Liver (tissue), 9 donors: ENCODE data around the gene SLC34A3. TPM values are rescaled to one million over a fixed set of nuclear protein-coding genes. Genes with fewer than 3 reads are reported as not detected.

Source experiments
- DNase-seq: peaks from one replicate; pipeline ENCODE4 v3.0.0-alpha.2; 2017; ENCODE audit warnings: low spot score
- H3K27ac ChIP-seq, 2 donors: one replicate each; pipeline ENCODE4 v1.7.0; 2013; ENCODE audit warnings: inconsistent platforms in 2 of 2, low read length in 2 of 2, control low read depth in 1 of 2, low read depth in 1 of 2, mild to moderate bottlenecking in 1 of 2
- H3K27me3 ChIP-seq, 4 donors: one replicate each; pipeline versions ENCODE4 v1.6.1 to v1.7.0; 2013; ENCODE audit warnings: low read length in 3 of 4, inconsistent platforms in 1 of 4, mild to moderate bottlenecking in 1 of 4, moderate library complexity in 1 of 4; ENCODE audit not compliant: control insufficient read depth in 4 of 4, insufficient read depth in 4 of 4
- H3K36me3 ChIP-seq, 4 donors: one replicate each; pipeline versions ENCODE4 v1.6.1 to v1.7.0; 2013; ENCODE audit warnings: low read length in 3 of 4, mild to moderate bottlenecking in 3 of 4, low read depth in 1 of 4, moderate library complexity in 1 of 4; ENCODE audit not compliant: control insufficient read depth in 4 of 4, insufficient read depth in 3 of 4
- H3K4me1 ChIP-seq, 4 donors: one replicate each; pipeline versions ENCODE4 v1.6.1 to v1.7.0; 2013; ENCODE audit warnings: low read length in 3 of 4, mild to moderate bottlenecking in 3 of 4, moderate library complexity in 1 of 4; ENCODE audit not compliant: control insufficient read depth in 4 of 4, insufficient read depth in 4 of 4
- H3K4me3 ChIP-seq, 3 donors: one replicate each; pipeline versions ENCODE4 v1.6.1 to v1.7.0; 2013; ENCODE audit warnings: low read length in 3 of 3, control low read depth in 1 of 3, low read depth in 1 of 3, mild to moderate bottlenecking in 1 of 3
- H3K9ac ChIP-seq, 2 donors: one replicate each; pipeline ENCODE4 v1.7.0; 2013; ENCODE audit warnings: low read length in 2 of 2, mild to moderate bottlenecking in 2 of 2, moderate library complexity in 2 of 2, control low read depth in 1 of 2, low read depth in 1 of 2
- H3K9me3 ChIP-seq, 4 donors: one replicate each; pipeline versions ENCODE4 v1.6.1 to v1.7.0; 2013; ENCODE audit warnings: low read length in 3 of 4; ENCODE audit not compliant: control insufficient read depth in 4 of 4
- EGR1 ChIP-seq, 2 donors: IDR thresholded peaks; 2 replicates each; pipeline ENCODE4 v1.6.1; 2016 to 2018; ENCODE audit warnings: antibody characterized with exemption in 2 of 2, low read depth in 2 of 2
- FOXA1 ChIP-seq: IDR thresholded peaks from 2 replicates; pipeline ENCODE4 v1.6.1; 2016; ENCODE audit warnings: antibody characterized with exemption
- FOXA2 ChIP-seq: IDR thresholded peaks from 2 replicates; pipeline ENCODE4 v1.6.1; 2016; ENCODE audit warnings: antibody characterized with exemption
- GABPA ChIP-seq, 2 donors: IDR thresholded peaks in 1 of 2; conservative IDR thresholded peaks in 1 of 2; 2 replicates each; pipeline ENCODE4 v1.6.1; 2016; ENCODE audit warnings: antibody characterized with exemption in 2 of 2, mild to moderate bottlenecking in 1 of 2, moderate library complexity in 1 of 2
- HNF4A ChIP-seq, 2 donors: conservative IDR thresholded peaks; 2 replicates each; pipeline ENCODE4 v1.6.1; 2016; ENCODE audit warnings: antibody characterized with exemption in 2 of 2, mild to moderate bottlenecking in 2 of 2
- HNF4G ChIP-seq: IDR thresholded peaks from 2 replicates; pipeline ENCODE4 v1.6.1; 2016; ENCODE audit warnings: antibody characterized with exemption
- JUND ChIP-seq, 2 donors: IDR thresholded peaks; 2 replicates each; pipeline ENCODE4 v1.6.1; 2016; ENCODE audit warnings: antibody characterized with exemption in 2 of 2
- NR2F2 ChIP-seq: IDR thresholded peaks from 2 replicates; pipeline ENCODE4 v1.6.1; 2016; ENCODE audit warnings: antibody characterized with exemption
- RAD21 ChIP-seq, 2 donors: IDR thresholded peaks; 2 replicates each; pipeline ENCODE4 v1.6.1; 2016; ENCODE audit warnings: antibody characterized with exemption in 2 of 2, mild to moderate bottlenecking in 2 of 2
- RXRA ChIP-seq, 2 donors: IDR thresholded peaks; 2 replicates each; pipeline ENCODE4 v1.6.1; 2017 to 2018; ENCODE audit warnings: antibody characterized with exemption in 2 of 2, mild to moderate bottlenecking in 1 of 2
- SP1 ChIP-seq: IDR thresholded peaks from 2 replicates; pipeline ENCODE4 v1.6.1; 2018; ENCODE audit warnings: antibody characterized with exemption, mild to moderate bottlenecking
- TAF1 ChIP-seq: conservative IDR thresholded peaks from 2 replicates; pipeline ENCODE4 v1.6.1; 2016; ENCODE audit warnings: antibody characterized with exemption, mild to moderate bottlenecking
- YY1 ChIP-seq: IDR thresholded peaks from 2 replicates; pipeline ENCODE4 v1.6.1; 2016; ENCODE audit warnings: antibody characterized with exemption, mild to moderate bottlenecking
- WGBS: extraction: QIAGEN DNeasy Blood & Tissue Kit; methylation state at CpG from one replicate; pipeline ENCODE4 v1.1.7; 2013; 5-methylcytosine and 5-hydroxymethylcytosine counted together
- polyA plus RNA-seq, 2 donors: library from polyadenylated mRNA; stranded (reverse) in 1 of 2; unstranded in 1 of 2; fragments of 200-250 nt in 1 of 2; fragments of >200 nt in 1 of 2; fragmentation: Nextera tagmentation in 1 of 2; extraction: Ambion mirVana in 1 of 2; gene quantifications; one replicate each; pipeline versions ENCODE4 v1.2.1 to v1.2.3, GENCODE V29; 2013 to 2015
- total RNA-seq, 2 donors: library from RNA; depleted of rRNA; stranded (reverse); fragments of >200 nt; gene quantifications; one replicate each; pipeline ENCODE4 v1.2.3, GENCODE V29; 2014
- TF ChIP-seq, protein P1 (sequence below): IDR thresholded peaks from 2 replicates; pipeline ENCODE4 v1.6.1; 2016; ENCODE audit warnings: antibody characterized with exemption
- TF ChIP-seq, protein P2 (sequence below): fragments of 150-350 bp; IDR thresholded peaks from 2 replicates; pipeline ENCODE4 v1.5.1; 2017; ENCODE audit warnings: improper control_type of control experiment, low read depth, low read length; ENCODE audit not compliant: missing input control
- TF ChIP-seq, protein P3 (sequence below): IDR thresholded peaks from 2 replicates; pipeline ENCODE4 v1.6.1; 2016; ENCODE audit warnings: antibody characterized with exemption
- TF ChIP-seq, protein P4 (sequence below): IDR thresholded peaks from 2 replicates; pipeline ENCODE4 v1.6.1; 2016; ENCODE audit warnings: antibody characterized with exemption
- TF ChIP-seq, protein P5 (sequence below): IDR thresholded peaks from 2 replicates; pipeline ENCODE4 v1.6.1; 2016; ENCODE audit warnings: antibody characterized with exemption, mild to moderate bottlenecking
- donor health status: healthy.
- donor health status: healthy.
- donor health status: healthy.
- donor health status: healthy.
- donor health status: healthy.

SLC34A3 gene
- total and polyA plus RNA-seq, 4 donors: not detected

DNA sequence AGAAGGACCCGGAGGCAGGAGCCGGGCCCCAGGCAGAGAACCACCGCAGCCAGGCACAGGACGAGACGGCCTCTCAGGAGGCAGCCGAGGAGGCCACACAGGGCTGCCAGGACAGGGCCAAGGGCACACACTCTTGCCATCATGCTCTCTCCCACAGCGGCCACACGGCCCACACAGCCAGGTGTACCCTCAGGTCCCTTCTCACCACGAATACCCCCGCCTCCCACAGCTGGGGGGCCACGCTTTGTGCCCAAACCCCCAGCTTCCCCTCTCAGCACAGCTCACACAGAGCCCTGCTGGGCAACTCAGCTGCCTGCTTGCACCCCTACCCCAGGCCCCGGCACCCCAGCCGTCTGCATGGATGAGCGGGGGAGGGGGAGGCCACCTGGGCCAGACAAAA lies 36.9 kb upstream of the SLC34A3 start:
- no peak for DNase-seq
- Histone ChIP-seq H3K27ac (no peak overlapping the region), H3K27me3 (no peaks in the 10 kb centered on the region), H3K4me3 (no peak overlapping the region), H3K9me3 (no peaks in the 10 kb centered on the region), H3K4me1 (peaks cover 26 to 76% (median 63%) of the 10 kb centered on the region in 4 donors), H3K36me3 (peaks cover 3 to 17% (median 5%) of the 10 kb centered on the region in 4 donors), H3K9ac (no peak overlapping the region)
- no peak for TF ChIP-seq EGR1 (IDR thresholded peaks at IDR 0.05; ENCODE audit: low read depth in 2 of 2)
- TF ChIP-seq, protein P1, sequence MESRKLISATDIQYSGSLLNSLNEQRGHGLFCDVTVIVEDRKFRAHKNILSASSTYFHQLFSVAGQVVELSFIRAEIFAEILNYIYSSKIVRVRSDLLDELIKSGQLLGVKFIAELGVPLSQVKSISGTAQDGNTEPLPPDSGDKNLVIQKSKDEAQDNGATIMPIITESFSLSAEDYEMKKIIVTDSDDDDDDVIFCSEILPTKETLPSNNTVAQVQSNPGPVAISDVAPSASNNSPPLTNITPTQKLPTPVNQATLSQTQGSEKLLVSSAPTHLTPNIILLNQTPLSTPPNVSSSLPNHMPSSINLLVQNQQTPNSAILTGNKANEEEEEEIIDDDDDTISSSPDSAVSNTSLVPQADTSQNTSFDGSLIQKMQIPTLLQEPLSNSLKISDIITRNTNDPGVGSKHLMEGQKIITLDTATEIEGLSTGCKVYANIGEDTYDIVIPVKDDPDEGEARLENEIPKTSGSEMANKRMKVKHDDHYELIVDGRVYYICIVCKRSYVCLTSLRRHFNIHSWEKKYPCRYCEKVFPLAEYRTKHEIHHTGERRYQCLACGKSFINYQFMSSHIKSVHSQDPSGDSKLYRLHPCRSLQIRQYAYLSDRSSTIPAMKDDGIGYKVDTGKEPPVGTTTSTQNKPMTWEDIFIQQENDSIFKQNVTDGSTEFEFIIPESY: no peak
- no peak for TF ChIP-seq HNF4G
- TF ChIP-seq RXRA (IDR thresholded peaks at IDR 0.05): no peak
- TF ChIP-seq, protein P2, sequence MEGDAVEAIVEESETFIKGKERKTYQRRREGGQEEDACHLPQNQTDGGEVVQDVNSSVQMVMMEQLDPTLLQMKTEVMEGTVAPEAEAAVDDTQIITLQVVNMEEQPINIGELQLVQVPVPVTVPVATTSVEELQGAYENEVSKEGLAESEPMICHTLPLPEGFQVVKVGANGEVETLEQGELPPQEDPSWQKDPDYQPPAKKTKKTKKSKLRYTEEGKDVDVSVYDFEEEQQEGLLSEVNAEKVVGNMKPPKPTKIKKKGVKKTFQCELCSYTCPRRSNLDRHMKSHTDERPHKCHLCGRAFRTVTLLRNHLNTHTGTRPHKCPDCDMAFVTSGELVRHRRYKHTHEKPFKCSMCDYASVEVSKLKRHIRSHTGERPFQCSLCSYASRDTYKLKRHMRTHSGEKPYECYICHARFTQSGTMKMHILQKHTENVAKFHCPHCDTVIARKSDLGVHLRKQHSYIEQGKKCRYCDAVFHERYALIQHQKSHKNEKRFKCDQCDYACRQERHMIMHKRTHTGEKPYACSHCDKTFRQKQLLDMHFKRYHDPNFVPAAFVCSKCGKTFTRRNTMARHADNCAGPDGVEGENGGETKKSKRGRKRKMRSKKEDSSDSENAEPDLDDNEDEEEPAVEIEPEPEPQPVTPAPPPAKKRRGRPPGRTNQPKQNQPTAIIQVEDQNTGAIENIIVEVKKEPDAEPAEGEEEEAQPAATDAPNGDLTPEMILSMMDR: no peak
- TF ChIP-seq SP1: no peak
- TF ChIP-seq FOXA1: no peak
- no peak for TF ChIP-seq RAD21 (IDR thresholded peaks at IDR 0.05)
- no peak for TF ChIP-seq YY1
- TF ChIP-seq, protein P3, sequence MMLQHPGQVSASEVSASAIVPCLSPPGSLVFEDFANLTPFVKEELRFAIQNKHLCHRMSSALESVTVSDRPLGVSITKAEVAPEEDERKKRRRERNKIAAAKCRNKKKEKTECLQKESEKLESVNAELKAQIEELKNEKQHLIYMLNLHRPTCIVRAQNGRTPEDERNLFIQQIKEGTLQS: no peak
- TF ChIP-seq, protein P4, sequence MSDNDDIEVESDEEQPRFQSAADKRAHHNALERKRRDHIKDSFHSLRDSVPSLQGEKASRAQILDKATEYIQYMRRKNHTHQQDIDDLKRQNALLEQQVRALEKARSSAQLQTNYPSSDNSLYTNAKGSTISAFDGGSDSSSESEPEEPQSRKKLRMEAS: no peak
- TF ChIP-seq FOXA2: no peak
- no peak for TF ChIP-seq HNF4A (conservative IDR thresholded peaks at IDR 0.05)
- TF ChIP-seq JUND (IDR thresholded peaks at IDR 0.05): no peak
- no peak for TF ChIP-seq TAF1
- TF ChIP-seq NR2F2: no peak
- TF ChIP-seq GABPA (IDR thresholded peaks at IDR 0.05 in 1 of 2, conservative IDR thresholded peaks at IDR 0.05 in 1 of 2): no peak
- TF ChIP-seq, protein P5, sequence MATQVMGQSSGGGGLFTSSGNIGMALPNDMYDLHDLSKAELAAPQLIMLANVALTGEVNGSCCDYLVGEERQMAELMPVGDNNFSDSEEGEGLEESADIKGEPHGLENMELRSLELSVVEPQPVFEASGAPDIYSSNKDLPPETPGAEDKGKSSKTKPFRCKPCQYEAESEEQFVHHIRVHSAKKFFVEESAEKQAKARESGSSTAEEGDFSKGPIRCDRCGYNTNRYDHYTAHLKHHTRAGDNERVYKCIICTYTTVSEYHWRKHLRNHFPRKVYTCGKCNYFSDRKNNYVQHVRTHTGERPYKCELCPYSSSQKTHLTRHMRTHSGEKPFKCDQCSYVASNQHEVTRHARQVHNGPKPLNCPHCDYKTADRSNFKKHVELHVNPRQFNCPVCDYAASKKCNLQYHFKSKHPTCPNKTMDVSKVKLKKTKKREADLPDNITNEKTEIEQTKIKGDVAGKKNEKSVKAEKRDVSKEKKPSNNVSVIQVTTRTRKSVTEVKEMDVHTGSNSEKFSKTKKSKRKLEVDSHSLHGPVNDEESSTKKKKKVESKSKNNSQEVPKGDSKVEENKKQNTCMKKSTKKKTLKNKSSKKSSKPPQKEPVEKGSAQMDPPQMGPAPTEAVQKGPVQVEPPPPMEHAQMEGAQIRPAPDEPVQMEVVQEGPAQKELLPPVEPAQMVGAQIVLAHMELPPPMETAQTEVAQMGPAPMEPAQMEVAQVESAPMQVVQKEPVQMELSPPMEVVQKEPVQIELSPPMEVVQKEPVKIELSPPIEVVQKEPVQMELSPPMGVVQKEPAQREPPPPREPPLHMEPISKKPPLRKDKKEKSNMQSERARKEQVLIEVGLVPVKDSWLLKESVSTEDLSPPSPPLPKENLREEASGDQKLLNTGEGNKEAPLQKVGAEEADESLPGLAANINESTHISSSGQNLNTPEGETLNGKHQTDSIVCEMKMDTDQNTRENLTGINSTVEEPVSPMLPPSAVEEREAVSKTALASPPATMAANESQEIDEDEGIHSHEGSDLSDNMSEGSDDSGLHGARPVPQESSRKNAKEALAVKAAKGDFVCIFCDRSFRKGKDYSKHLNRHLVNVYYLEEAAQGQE: no peak
- 84% methylated on average over 14 of the region's 14 CpGs for WGBS
